AG09319 (cell line): Measurements from ENCODE around the gene BBS7.

Source experiments
- DNase-seq: peaks from one replicate; pipeline ENCODE4 v3.0.0-alpha.2; 2010; ENCODE audit warnings: low read depth; ENCODE audit errors: extremely low read depth
- CTCF ChIP-seq: IDR thresholded peaks from 2 replicates; pipeline ENCODE4 v1.5.1; 2011; ENCODE audit warnings: low read depth, mild to moderate bottlenecking, inconsistent platforms, low read length, moderate library complexity

BBS7 gene

GRCh38 chr4:121869841-121870822 is at the start of gene BBS7:
TSS of gene BBS7 (minus strand) at chr4:121870474. CDS start at chr4:121870313, 161 bp downstream.
- no peak for TF ChIP-seq CTCF
- peak; percentile 83 for DNase-seq

GRCh38 chr4:121913667-121914066 is 43.4 kb upstream of the BBS7 start:
- no peak for TF ChIP-seq CTCF
- no peak for DNase-seq

- no peak for DNase-seq
- TF ChIP-seq CTCF = no peak
Observed at GRCh38 chr4:121908346-121908745, 38.1 kb upstream of the BBS7 start.

GRCh38 chr4:121900132-121900983 is 30.1 kb upstream of the BBS7 start:
- peak; percentile 80 for TF ChIP-seq CTCF
- DNase-seq = peak; percentile 25

GRCh38 chr4:121898150-121898549 is 27.9 kb upstream of the BBS7 start:
- no peak for TF ChIP-seq CTCF
- DNase-seq = no peak

GRCh38 chr4:121888134-121888533 is 17.9 kb upstream of the BBS7 start:
- TF ChIP-seq CTCF = no peak
- no peak for DNase-seq
